GM18519 (cell line): ENCODE measurements around the gene PPHLN1.
A peak's percentile ranks its signal among the peaks of the same experiment; 100 is the strongest.

Experiments
- ATAC-seq: cut with Tn5 transposase; IDR thresholded peaks from one replicate; pipeline ENCODE4 v1.9.1; 2021; ENCODE audit warnings: mild to moderate bottlenecking, moderate library complexity; ENCODE audit not compliant: unreplicated experiment, low FRiP score

Gene PPHLN1, protein sequence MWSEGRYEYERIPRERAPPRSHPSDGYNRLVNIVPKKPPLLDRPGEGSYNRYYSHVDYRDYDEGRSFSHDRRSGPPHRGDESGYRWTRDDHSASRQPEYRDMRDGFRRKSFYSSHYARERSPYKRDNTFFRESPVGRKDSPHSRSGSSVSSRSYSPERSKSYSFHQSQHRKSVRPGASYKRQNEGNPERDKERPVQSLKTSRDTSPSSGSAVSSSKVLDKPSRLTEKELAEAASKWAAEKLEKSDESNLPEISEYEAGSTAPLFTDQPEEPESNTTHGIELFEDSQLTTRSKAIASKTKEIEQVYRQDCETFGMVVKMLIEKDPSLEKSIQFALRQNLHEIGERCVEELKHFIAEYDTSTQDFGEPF

DNA sequence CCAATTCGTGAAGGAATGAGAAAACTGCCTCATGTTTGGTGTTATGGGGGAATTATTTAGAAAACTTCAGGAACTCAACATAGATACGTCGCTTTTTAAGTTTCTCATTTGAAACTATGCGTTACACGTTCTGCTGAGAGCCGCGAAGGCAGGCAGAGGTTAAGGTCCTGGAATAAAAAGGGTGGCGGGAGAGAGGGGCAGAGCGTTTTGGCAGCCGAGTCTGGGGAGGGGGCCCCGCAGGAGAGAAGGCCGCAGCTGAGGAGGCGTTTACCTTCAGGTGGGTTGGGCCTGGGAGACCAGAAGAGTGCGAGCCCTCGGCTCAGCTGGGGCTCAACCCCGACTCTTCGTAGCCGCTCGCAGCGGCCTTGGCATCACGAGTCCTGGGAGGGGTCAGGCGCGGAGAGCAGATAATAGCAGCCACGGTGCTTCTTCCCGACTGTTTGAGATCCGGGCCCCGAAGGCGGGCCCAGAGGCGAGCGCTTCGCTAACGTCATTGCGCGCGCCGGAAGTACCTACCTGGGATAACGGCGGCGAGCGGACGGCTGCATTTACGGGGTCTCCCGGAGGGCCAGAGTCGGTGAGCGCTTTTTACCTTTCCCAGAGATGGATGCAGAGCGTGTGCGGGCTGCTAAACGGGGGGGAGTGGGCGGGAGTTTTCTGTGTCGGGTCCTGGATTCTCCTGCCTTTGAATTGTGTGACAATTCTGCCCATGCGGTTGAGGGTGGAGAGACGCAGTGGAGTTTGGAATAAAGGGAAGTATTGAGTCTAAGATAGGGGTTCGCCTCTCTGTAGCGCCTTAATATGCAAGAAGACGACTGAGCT is at the start of gene PPHLN1, which contains the start of gene ZCRB1:
PPHLN1 (plus strand) TSS at position 515 of the 822 bp plus-strand sequence. CDS start 9,736 bp downstream, outside the sequence.
ZCRB1 (minus strand) TSS at position 442 of the 822 bp plus-strand sequence. CDS start 1,992 bp downstream, outside the sequence.
- peak; percentile 92 for ATAC-seq

DNA sequence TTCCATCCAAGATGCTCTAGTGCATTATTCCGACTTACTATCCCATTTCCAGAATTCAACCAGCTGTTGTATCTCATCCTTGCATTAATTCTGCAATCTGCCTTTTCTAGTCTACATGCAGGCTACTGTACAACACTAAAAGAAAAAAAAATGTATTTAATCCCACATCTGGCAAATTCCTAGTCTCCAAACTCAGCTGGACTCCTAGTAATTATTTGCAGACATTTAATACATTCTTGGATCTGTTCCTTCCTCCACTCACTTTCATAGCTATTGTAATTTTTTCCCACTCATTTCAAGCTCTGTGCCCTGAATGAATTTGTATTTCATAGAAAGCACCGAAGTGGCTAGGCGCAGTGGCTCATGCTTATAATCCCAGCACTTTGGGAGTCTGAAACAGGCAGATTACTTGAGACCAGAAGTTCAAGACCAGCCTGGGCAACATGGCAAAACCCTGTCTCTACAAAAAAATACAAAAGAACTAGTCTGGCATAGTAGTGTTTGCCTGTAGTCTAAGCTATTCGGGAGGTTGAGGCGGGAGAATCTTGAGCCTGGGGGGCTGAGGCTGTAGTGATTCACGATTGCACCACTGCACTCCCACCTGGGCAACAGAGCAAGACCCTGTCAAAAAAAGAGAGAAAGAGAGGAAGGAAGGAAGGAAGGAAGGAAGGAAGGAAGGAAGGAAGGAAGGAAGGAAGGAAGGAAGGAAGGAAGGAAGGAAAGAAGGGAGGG is 48.4 kb upstream of the PPHLN1 start:
- no peak for ATAC-seq

DNA sequence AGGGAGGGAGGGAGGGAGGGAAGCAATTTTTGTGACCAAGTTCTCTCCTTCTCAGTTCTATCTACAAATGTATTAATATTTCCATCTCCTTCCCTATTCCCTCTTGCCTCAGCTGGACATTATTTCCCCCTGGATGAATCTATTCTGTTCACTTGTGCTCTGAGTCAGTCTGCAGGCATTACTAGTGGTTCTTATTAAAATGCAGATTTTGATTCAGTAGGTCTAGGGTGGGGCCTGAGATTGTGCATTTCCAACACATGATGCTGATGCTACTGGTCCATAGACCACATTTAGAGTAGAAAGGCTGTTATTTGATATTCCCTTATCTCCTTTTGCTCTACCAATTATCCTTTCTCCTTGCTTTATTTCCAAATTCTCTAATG is 47.8 kb upstream of the PPHLN1 start:
- no peak for ATAC-seq

DNA sequence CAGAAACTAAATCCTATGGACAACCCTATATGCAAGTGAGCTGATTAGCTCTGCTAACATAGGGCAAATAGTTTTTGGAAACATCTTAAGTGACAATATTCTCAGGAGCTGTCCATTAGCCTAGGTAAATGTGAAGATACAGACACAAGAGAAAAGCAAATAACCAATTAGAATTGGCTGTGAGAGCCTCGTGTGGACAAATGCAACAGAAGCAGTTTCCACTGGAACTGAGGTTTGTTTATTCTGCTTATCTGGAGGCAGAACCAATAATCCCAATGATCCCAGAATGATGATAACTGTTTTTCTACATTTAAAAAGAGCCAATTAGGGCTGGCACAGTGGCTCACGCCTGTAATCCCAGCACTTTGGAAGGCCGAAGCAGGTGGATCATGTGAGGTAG is 44.7 kb upstream of the PPHLN1 start:
- ATAC-seq: no peak

DNA sequence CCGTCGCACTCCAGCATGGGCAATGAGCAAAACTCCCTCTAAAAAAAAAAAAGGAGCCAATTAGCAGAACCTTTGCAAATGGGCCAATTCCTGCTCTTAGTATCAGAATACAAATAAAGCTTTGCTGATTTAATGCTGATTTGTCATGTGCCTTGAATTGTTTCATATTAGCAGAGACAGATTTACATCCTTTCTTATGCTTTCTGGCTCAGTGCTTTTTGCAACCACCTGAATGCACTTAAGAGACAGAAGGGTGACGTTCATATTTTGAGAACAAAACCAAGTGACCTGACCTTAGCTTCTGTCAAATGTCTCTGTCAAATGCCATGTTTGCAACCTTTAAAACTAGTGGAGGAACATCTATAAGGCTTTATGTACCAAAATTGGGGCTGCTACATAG is 44.1 kb upstream of the PPHLN1 start:
- no peak for ATAC-seq

DNA sequence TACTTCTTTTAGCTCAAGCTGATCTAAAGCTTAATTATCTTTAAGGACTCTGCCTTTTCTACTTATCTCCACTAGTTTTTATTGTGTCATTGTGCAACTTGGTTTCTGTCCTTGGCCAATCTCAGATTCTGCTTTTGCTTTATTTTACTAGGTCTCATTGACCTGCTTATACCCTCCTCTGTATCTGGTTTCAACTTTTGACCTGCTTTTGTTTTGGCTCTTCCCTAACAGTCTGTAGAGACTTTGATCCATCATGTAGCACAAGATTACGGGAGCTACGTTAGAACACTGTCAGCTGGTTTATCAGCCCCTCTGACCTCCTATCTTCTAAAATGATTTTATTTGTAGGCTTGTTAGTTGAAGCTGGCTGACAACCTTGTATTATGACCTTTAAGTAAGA is 43.7 kb upstream of the PPHLN1 start:
- no peak for ATAC-seq

DNA sequence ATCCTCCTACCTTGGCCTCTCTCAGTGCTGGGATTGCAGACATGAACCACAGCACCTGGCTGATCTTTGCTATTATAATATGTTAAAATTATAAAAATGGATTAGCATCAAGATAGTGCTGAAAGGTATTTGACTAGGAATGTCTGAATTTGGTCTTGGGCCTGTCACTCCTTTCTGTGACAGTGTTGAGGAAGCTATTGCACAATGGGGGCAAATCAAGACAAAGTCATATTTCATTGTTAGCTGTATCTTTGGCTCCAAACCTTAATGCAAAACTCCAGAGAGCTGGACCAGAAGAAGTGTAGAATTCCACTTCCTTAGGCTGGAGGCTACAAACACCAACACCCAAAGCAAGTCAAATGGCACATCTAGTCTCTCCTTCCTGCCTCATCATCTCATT is 42.2 kb upstream of the PPHLN1 start:
- peak; percentile 12 for ATAC-seq

DNA sequence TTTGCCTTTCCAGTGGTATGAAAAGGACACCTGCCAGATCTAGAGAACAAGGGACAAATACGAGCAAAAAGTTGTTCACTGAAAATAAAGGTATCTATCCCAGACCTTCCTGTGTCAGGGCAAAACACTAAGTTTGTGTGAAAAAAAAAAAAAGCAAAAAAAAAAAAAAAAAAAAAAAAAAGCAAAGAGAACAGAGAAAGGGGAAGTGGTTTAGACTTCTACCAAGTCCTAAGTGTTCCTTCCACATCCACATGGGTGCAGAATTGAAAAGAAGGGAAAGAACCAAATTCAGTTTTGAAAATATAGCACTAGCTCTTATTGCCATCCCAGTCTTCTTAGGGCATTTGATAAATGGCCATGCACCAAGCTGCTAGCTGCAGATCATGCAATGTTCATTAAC is 41.8 kb upstream of the PPHLN1 start:
- ATAC-seq: peak; percentile 40

DNA sequence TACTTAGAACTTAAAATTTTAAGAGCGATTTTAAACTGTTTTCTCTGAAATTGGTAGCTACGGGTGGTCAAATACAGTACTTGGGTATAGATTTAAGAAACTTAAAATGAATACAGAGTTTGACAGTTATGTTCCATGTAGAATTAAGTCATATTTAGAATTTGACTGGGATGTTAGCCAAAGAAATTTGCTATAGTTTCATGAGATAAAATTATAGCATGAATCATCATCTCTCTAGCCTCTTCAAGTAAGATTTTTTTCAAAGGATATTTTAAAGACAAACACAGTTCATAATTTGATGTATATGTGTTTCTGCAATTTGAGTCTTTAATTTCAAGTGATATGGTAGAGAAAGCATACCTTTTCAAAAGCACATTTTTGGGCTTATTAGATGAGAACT is 41.1 kb upstream of the PPHLN1 start:
- ATAC-seq: no peak

DNA sequence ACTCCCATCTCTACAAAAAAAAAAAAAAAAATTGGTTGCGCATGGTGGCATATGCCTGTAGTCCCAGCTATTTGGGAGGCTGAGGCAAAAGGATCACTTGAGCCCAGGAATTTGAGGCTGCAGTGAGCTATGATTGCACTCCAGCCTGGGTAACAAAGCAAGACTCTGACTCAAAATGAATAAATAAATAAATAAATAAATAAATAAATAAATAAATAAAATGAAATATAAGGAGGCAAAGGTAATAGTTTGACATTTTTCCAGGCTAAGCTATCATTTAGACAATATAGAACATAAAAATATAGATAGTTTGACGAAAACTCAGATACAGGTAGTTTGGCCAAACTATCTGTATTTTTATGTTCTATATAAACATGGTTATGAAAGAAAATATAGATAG is 40.5 kb upstream of the PPHLN1 start:
- ATAC-seq: no peak

DNA sequence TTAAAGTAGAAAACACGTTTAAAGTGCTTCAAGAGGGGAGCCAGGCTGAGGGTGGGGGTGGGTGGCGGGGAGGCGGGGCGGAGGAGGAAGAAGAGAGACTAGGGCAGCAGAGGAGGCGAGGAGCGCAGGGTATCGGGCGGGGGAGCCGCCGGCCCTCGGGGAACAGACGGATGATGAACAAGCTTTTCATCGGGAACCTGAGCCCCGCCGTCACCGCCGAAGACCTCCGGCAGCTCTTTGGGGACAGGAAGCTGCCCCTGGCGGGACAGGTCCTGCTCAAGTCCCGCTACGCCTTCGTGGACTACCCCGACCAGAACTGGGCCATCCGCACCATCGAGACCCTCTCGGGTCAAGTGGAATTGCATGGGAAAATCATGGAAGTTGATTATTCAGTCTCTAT is 39.2 kb upstream of the PPHLN1 start:
- no peak for ATAC-seq

DNA sequence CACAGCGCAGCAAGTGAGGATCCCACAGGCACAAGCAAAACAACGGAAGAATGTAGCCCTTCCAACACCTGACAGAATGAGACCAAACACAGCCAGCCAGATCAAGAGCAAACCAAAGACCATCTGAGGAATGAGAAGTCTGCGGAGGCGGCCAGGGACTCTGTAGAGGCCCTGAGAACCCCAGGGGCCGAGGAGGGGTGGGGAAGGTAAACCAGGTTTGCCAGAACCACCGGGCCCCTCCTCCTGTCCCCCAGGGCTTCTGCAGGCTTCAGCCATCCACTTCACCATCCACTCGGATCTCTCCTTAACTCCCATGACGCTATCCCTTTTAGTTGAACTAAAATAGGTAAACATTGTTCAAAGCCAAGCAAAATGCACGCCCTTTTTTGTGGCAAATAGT is 37.4 kb upstream of the PPHLN1 start:
- no peak for ATAC-seq

DNA sequence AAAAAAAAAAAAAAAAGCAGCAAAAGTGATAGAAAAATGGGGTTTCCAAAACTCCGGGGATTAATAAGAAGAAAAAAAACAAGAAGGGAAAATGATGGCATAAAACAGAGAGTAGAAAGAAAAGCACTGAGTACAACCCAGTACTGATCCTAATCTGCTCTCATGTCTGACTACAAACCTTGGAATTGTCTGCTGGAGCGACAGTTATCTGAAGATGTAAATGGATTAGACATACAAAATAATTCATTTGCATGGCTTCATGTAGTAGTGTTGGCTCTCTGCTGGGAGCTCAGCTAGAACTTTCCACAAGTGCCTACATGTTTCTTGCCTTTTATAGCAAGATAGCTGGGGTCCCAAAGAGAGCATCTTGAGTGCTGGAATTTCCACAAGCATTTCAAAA is 34.3 kb upstream of the PPHLN1 start:
- ATAC-seq: no peak

DNA sequence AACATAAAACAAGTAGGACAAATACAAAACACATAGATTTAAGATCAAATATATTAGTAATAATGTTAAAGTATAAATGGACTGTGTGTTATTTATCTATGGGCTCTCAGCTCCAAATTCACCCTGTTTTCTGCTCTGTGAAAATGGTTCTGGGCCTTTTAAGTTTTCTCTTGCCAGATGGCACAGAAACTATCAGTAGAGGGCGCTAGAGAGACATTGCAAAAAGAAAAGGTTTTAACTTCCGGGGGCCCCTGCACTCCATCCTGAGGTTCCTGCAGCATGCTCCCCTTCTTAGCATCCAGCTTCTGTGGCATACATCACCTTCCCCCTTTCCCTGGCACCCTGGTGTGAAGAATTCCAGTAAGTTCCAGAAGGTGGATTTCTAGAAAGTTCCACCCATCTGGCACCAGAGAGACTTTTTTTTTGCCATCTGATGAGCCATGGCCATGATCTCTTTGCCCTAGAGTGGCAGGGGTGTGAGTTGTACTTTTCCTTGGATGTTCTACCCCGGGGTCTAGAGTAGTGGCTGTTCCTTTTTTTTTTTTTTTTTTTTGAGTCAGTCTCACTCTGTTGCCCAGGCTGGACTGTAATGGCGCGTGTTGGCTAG is 29.4 kb upstream of the PPHLN1 start:
- no peak for ATAC-seq

DNA sequence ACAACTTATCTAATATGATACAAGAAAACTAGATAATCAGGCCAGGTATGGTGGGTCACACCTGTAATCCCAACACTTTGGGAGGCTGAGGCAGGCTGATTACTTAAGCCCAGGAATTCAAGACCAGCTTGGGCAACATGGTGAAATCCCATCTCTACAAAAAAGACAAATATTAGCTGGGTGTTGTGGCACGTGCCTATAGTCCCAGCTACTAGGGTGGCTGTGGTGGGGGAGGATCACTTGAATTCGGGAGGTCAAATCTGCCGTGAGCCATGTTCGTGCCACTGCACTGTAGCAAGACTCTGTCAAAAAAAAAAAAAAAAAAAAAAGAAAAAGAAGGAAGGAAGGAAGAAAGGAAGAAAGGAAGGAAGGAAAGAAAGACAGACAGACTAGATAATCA is 27.1 kb upstream of the PPHLN1 start:
- no peak for ATAC-seq

DNA sequence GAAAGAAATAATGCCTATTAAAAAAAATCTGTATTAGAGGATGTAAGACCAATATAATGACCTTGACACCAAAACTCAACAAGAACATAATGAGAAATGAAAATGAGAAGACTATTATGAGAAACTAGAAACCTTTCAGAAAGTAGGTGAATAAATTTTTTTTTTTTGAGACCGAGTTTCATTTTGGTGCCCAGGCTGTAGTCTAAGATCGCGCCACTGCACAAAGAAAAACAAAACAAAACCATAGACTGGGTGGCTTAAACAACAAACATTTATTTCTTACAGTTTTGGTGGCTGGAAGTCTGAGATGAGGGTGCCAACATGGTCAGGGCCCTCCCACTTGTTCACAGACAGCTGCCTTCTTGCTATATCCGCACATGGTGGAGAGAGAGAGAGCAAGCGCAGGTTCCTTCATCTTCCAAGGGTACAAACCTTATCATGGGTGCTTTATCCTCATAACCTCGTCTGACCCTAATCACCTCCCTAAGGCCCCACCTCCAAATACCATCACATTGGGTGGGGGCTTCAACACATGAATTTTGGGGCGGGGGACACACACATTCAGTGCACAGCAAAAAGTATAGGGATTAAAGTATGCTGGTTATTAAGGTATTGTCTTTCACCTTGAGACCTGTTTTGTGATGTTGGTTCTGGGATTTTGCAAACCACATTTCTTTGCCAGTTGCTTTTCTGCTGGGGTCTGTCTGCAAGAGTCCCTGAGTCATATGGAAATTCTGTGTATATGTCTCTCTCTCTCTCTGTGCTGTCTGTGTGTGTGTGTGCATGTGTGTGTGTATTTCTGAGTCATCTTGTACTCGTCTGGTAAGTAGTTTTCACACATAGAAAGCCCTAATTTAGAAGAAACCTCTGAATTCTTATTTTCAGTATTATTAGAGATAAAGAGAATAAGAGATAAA is 26.3 kb upstream of the PPHLN1 start:
- ATAC-seq: peak; percentile 83

DNA sequence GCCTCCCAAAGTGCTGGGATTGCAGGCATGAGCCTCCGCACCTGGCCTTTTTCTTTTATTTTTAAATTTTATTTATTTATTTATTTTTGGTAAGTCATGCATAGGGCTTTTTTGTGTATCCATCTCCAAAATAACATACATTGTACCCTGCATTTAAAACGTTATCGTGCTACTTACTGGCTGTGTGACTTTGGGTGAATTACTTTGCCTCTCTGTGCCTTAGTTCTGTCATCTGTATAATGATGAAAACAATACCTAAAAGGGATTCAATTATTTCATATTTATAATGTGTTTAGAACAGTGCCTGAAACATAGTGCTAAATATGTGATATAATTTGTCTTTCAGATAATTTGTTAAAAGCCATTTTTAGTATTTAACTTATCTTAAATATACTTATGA is 19.7 kb upstream of the PPHLN1 start:
- no peak for ATAC-seq

DNA sequence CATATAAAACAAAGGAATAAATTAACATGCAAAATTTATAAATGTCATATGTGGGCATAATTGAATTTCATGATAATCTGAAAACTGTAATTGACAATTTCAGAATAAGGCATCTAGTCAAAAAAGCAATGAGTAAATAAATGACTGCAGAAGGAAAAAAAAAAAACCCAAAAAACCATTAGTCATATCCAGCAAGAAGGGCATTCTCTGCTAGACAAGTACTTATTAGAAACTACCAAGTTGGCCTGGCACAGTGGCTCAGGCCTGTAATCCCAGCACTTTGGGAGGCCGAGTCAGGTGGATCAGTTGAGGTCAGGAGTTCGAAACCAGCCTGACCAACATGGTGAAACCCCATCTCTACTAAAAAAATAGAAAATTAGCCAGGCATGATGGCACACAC is 17.6 kb upstream of the PPHLN1 start:
- no peak for ATAC-seq

DNA sequence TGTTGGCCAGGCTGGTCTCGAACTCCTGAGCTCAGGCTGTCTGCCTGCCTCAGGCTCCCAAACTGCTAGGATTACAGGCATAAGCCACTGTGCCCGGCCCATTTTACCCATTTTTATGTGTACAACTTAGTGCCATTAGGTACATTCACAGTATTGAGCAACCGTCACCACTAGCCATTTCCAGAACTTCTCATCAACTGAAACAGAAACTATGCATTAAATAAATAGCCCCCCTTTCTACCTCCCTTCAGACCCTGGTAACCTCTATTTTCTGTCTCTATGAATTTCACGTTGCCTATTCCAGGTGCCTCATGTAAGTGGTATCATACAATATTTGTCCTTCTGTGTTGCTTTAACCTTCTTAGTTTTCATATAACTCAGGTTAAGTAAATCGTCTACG is 16.0 kb upstream of the PPHLN1 start:
- ATAC-seq: no peak

DNA sequence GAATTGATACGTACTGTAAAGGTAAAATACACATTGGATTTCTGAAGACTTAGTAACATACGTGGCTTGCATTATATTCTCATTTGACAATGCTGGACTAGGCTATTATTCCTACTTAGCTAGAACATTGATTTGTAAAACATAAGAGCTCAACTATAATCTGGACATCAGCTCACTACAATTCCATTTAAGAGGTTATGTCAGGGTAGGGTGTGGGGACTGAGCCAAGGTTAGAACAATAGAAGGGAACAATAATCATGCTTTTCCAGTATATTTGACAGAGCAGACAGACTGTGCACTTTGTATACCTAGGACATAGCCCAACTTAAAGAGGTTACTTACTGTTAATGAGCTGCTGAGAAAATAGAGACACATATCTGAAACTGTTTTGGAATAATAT is 10.9 kb upstream of the PPHLN1 start:
- ATAC-seq: no peak
